Measurements from ENCODE around the gene ZNF813. TPM values are rescaled to one million over a fixed set of nuclear protein-coding genes. Genes with fewer than 3 reads are reported as not detected.

ZNF813 gene
- total RNA-seq, 4 donors from 2014 or later = 1.9 to 3.8 (median 3.3) TPM

GRCh38 chr19:53530622-53531021, 63.1 kb downstream of the ZNF813 start:
- in situ Hi-C loops (cut with MboI; ENCODE audit: low pct_ligation_motif_present in 1 of 4, low pct_unique_long_range_greater_than_20kb in 1 of 4, low sequenced_read_pairs in 3 of 4) = no loop called here
- Histone ChIP-seq H3K4me3 (no peak overlapping the region), H3K27ac (no peak overlapping the region), H3K36me3 (no peaks in the 10 kb centered on the region), H3K9me3 (peaks cover 5 to 13% of the 10 kb centered on the region in 2 donors), H3K27me3 (no peaks in the 10 kb centered on the region), H3K4me1 (no peaks in the 10 kb centered on the region)
- intact Hi-C loops (cut with DNase I; ENCODE audit: low total_unique reads) = no loop called here
- TF ChIP-seq POLR2AphosphoS5 (IDR thresholded peaks at IDR 0.05) = no peak
- no peak for TF ChIP-seq CTCF (IDR thresholded peaks at IDR 0.05)
- TF ChIP-seq EP300 (IDR thresholded peaks at IDR 0.05; ENCODE audit: low read depth) = no peak
- TF ChIP-seq POLR2A (IDR thresholded peaks at IDR 0.05) = no peak
- no peak for DNase-seq
- WGBS, 2 donors (ENCODE audit: low coverage in 1 of 2) = 97 to 100% methylated on average over 1 to 8 of the region's 8 CpGs

- intact Hi-C loops (cut with DNase I; ENCODE audit: low total_unique reads) = no loop called here
- TF ChIP-seq EP300 (IDR thresholded peaks at IDR 0.05; ENCODE audit: low read depth) (no peak), CTCF (IDR thresholded peaks at IDR 0.05) (no peak), POLR2AphosphoS5 (IDR thresholded peaks at IDR 0.05) (no peak), POLR2A (IDR thresholded peaks at IDR 0.05) (no peak)
- H3K27ac ChIP-seq = no peak overlapping the region
- DNase-seq = no peak
- 82 to 92% methylated on average over 4 of the region's 4 CpGs for WGBS, 2 donors (ENCODE audit: low coverage in 1 of 2)
- H3K36me3 ChIP-seq = no peaks in the 10 kb centered on the region
- no peaks in the 10 kb centered on the region for H3K4me1 ChIP-seq
- H3K27me3 ChIP-seq = no peaks in the 10 kb centered on the region
- no peak overlapping the region for H3K4me3 ChIP-seq
- H3K9me3 ChIP-seq = peaks cover under 1 to 5% of the 10 kb centered on the region in 2 donors
- in situ Hi-C loops (cut with MboI; ENCODE audit: low pct_ligation_motif_present in 1 of 4, low pct_unique_long_range_greater_than_20kb in 1 of 4, low sequenced_read_pairs in 3 of 4) = no loop called here
Observed at GRCh38 chr19:53531457-53531856, 63.9 kb downstream of the ZNF813 start.

GRCh38 chr19:53532362-53532761, 64.8 kb downstream of the ZNF813 start:
- Histone ChIP-seq H3K4me3 (no peak overlapping the region), H3K27ac (no peak overlapping the region), H3K36me3 (no peaks in the 10 kb centered on the region), H3K4me1 (peaks cover 0 to 3% (median 0%) of the 10 kb centered on the region in 4 donors), H3K27me3 (no peaks in the 10 kb centered on the region), H3K9me3 (peaks cover 0 to 3% of the 10 kb centered on the region in 2 donors)
- TF ChIP-seq CTCF (IDR thresholded peaks at IDR 0.05) = no peak
- no peak for TF ChIP-seq POLR2A (IDR thresholded peaks at IDR 0.05)
- TF ChIP-seq EP300 (IDR thresholded peaks at IDR 0.05; ENCODE audit: low read depth) = no peak
- no peak for TF ChIP-seq POLR2AphosphoS5 (IDR thresholded peaks at IDR 0.05)
- in situ Hi-C loops (cut with MboI; ENCODE audit: low pct_ligation_motif_present in 1 of 4, low pct_unique_long_range_greater_than_20kb in 1 of 4, low sequenced_read_pairs in 3 of 4) = no loop called here
- 91 to 92% methylated on average over 1 of the region's 1 CpG for WGBS, 2 donors (ENCODE audit: low coverage in 1 of 2)
- intact Hi-C loops (cut with DNase I; ENCODE audit: low total_unique reads) = no loop called here
- no peak for DNase-seq

- in situ Hi-C loops (cut with MboI; ENCODE audit: low pct_ligation_motif_present in 1 of 4, low pct_unique_long_range_greater_than_20kb in 1 of 4, low sequenced_read_pairs in 3 of 4) = no loop called here
- Histone ChIP-seq H3K4me1 (peaks cover 0 to 3% (median 0%) of the 10 kb centered on the region in 4 donors), H3K4me3 (no peak overlapping the region), H3K27me3 (no peaks in the 10 kb centered on the region), H3K9me3 (no peaks in the 10 kb centered on the region), H3K36me3 (no peaks in the 10 kb centered on the region), H3K27ac (no peak overlapping the region)
- TF ChIP-seq CTCF (IDR thresholded peaks at IDR 0.05) = no peak
- no peak for TF ChIP-seq EP300 (IDR thresholded peaks at IDR 0.05; ENCODE audit: low read depth)
- no peak for TF ChIP-seq POLR2A (IDR thresholded peaks at IDR 0.05)
- no peak for TF ChIP-seq POLR2AphosphoS5 (IDR thresholded peaks at IDR 0.05)
- intact Hi-C loops (cut with DNase I; ENCODE audit: low total_unique reads) = no loop called here
- DNase-seq = no peak
Observed at GRCh38 chr19:53536225-53536548, 68.7 kb downstream of the ZNF813 start.
